AG09319 (cell line): ENCODE results near the gene FOXL1.

Source experiments
- DNase-seq: peaks from one replicate; pipeline ENCODE4 v3.0.0-alpha.2; 2010; ENCODE audit warnings: low read depth; ENCODE audit errors: extremely low read depth
- TF ChIP-seq, protein P1 (sequence below): IDR thresholded peaks from 2 replicates; pipeline ENCODE4 v1.5.1; 2011; ENCODE audit warnings: low read depth, mild to moderate bottlenecking, inconsistent platforms, low read length, moderate library complexity

FOXL1 gene

DNA sequence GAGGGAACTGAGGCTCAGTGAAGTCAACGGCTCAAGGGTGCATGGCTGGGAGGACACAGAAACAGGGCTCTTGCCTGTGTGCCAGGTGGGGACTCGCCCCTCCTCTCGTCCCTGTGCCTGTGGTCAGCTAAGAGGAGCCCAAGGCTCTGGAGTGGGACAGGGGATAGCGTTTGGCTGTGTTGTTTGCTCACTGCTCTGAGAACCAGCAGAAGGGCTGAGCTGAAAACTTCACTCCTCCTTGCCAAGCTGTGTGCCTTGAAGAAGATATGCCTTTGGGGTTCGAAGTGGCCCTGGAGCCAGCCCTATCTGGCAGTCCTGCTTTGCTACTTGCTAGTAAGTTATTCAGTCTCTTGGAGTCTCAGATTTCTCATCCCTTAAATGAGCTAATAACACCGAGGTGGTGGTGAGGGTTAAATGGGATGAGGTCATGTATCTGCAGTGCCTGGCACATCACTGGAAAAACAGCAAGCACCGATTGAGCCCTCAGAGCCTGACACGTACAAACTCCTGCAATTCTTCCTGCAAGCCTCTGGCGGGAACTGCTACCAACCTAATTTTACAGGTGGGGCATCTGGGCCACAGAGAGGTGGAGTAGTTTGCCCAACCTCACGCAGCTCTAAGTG is 17.7 kb downstream of the FOXL1 start:
- no peak for DNase-seq
- TF ChIP-seq, protein P1, sequence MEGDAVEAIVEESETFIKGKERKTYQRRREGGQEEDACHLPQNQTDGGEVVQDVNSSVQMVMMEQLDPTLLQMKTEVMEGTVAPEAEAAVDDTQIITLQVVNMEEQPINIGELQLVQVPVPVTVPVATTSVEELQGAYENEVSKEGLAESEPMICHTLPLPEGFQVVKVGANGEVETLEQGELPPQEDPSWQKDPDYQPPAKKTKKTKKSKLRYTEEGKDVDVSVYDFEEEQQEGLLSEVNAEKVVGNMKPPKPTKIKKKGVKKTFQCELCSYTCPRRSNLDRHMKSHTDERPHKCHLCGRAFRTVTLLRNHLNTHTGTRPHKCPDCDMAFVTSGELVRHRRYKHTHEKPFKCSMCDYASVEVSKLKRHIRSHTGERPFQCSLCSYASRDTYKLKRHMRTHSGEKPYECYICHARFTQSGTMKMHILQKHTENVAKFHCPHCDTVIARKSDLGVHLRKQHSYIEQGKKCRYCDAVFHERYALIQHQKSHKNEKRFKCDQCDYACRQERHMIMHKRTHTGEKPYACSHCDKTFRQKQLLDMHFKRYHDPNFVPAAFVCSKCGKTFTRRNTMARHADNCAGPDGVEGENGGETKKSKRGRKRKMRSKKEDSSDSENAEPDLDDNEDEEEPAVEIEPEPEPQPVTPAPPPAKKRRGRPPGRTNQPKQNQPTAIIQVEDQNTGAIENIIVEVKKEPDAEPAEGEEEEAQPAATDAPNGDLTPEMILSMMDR = no peak

DNA sequence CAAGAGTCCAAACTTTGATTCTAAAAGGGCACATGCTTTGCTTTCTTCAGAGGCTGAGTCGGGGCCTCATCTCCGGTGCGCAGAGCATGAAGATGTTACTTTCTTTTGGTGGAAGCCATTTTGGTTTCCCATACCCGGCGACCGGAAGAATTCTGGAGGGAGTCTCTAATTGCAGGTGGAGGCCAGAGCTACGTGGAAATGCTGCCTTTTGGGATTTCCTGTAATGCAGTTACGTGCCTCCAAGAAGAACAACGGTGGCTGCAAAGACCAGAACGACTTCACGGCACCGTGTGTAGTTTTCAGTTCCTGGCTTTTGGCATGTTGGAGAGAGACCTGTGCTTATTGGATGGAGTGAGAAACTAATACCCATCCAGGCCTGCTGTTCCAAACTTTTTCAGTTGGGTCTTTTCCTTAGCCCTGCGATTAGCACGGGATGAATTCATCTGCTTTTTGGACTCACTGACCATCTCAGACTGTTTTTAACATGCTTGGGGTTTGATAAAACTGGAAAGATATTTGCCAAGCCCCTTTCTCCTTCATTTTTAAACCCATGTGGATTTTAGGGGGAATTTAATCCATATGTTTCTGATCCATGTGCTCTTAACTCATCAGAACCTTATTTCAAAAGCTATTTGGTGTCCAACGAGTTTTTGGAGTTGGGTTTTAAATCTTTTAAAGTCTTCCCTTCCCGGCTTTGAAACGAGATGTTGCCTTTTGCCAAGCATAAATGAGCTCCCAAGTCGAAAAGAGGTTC is 19.0 kb downstream of the FOXL1 start:
- TF ChIP-seq, protein P1 = no peak
- no peak for DNase-seq

DNA sequence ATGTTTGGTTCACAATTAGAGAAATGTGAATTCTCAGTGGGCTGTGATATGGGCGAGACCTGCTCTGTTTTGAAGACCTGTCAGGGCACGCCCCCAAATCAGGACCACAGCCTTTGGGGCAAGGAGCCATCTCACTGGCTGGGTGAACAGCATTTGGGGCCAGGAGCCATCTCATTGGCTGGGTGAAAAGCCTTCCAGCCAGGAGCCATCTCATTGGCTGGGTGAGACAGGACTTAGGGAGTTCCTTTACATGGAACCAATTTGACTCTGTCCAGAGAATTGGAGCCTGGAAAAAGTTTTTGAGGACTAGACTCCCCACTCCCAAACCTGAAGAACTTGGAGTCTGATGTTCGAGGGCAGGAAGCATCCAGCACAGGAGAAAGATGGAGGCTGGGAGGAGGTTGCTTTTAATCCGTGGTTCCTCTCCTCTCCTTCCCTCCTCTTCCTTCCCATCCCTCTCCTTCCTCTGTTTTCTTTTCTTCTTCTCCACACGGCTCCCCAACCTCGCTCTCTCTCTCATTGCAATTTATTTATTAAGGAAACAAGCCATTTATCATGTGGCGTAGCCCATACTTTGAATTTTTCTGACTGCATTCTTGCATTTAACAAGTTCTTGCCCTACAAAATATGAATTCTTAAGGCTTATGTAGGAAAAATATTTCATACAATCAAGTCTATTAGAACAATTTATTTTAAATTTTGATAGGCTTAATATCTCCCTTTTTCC is 19.7 kb downstream of the FOXL1 start:
- no peak for DNase-seq
- TF ChIP-seq, protein P1 = no peak

DNA sequence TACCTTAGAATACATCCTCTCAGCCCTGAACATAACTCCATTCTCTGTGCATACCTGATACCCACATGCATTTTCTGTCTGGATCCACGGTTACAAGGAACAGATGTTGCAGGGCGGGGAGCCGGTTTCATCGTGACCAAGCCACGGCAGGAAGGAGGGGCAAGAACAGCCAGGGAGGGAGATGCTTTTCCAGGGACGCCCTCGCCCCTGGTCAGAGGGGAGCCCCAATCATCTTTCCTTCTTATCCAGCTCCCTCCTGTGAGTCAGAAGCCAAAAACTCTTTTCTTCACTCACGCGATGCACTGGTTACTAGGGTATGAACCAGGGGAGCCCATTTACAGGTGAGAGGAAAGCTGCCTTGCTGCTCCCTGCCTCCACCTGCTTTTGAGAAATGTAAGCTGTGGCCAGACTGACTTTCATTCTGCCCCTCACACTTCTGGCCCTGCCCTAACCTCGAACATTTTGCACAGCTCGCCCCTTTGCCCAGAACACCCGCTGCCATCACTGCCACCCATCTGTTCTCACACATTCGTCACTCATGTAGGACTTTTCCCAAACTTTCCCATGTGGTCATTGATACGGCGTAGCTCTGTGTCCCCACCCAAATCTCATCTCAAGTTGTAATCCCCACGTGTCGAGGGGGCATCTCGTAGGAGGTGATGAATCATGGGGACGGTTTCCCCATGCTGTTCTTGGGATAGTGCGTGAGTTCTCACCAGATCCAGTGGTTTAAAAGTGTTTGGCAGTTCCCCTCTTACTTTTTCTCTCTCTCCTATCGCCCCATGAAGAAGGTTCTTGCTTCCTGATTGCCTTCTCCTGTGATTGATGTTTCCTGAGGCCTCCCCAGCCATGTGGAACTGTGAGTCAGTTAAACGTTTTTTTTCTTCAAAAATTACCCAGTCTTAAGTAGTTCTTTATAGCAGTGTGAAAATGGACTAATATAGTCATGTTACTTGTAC is 20.5 kb downstream of the FOXL1 start:
- TF ChIP-seq, protein P1 = no peak
- no peak for DNase-seq

DNA sequence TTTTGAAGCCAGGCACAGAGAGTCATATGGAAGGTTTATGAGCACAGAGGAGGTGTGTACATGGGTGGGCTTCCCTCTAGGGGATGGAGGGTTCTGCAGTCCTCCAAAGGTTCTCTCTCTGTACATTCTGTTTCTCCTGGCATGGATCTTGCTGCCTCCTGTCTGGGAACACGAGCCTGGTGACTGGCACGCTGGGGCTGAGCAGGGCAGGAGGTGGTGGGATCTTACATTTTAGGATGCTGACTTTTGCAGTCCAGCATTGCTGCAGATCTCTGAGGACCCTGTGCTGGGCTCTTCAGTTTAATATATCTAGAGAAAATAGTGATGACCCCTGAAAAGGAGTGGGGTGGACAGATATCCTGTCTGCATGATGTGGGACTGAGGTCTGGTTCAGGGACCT is 23.0 kb downstream of the FOXL1 start:
- no peak for DNase-seq
- TF ChIP-seq, protein P1 = no peak

DNA sequence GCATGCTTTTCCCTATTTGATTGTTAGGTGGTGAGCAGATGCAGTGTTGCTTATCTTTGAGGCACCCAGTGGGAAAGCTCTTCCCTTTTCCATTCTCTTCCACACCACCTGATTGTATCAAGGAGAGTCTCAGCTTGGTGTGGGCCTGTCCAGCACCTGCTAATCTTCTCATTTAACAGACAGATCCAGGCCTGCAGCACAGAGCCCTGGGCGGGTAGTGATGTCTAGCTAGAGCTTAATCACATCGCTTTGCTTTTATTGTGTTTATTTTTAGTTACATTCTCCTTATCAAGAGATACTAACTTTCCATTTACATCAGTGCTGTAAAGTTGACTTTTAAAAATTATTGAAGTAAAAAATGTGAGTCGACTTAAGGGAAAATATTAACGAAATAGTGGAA is 24.2 kb downstream of the FOXL1 start:
- TF ChIP-seq, protein P1 = no peak
- no peak for DNase-seq
